Calu3 (cell line): ENCODE data around the gene GMPR2. TPM values are rescaled to one million over a fixed set of nuclear protein-coding genes. Genes with fewer than 3 reads are reported as not detected.

ENCODE experiments used
- BruUV-seq: library from RNA; stranded (reverse); fragments of 400-500 nt; replicated peaks from 2 replicates; lab custom pipeline; 2021; lab: Mats Ljungman, UMichigan
- CTCF ChIA-PET: fragments of 300-600 bp; sonication (Branson Sonifier 250); formaldehyde crosslinking; loops from one replicate; lab custom pipeline; 2022; ENCODE audit warnings: antibody characterized with exemption; lab: Charles Lee
- DNase-seq: peaks from one replicate; pipeline ENCODE4 v3.0.0; 2022
- H3K27ac Mint-ChIP-seq: one replicate; pipeline ENCODE4 v1.8.0; 2022; ENCODE audit warnings: mixed read lengths; ENCODE audit not compliant: unreplicated experiment
- H3K27me3 Mint-ChIP-seq: one replicate; pipeline ENCODE4 v1.8.0; 2022; ENCODE audit warnings: mixed read lengths; ENCODE audit not compliant: unreplicated experiment
- H3K36me3 Mint-ChIP-seq: one replicate; pipeline ENCODE4 v1.8.0; 2022; ENCODE audit warnings: mild to moderate bottlenecking, moderate library complexity, mixed read lengths; ENCODE audit not compliant: insufficient read depth, unreplicated experiment
- H3K4me1 Mint-ChIP-seq: one replicate; pipeline ENCODE4 v1.8.0; 2022; ENCODE audit warnings: mild to moderate bottlenecking, low read depth, mixed read lengths; ENCODE audit not compliant: unreplicated experiment
- H3K4me3 Mint-ChIP-seq: one replicate; pipeline ENCODE4 v1.8.0; 2022; ENCODE audit warnings: mild to moderate bottlenecking, low read depth, moderate library complexity, mixed read lengths; ENCODE audit not compliant: unreplicated experiment
- H3K9me3 Mint-ChIP-seq: one replicate; pipeline ENCODE4 v1.8.0; 2022; ENCODE audit warnings: low read depth, mixed read lengths; ENCODE audit not compliant: unreplicated experiment
- intact Hi-C: fragments of 100-400 bp; cut with micrococcal nuclease; formaldehyde crosslinking; loops from one replicate; pipeline ENCODE4 v1.10.0; 2022; ENCODE audit not compliant: unreplicated experiment
- total RNA-seq: library from RNA; stranded (reverse); gene quantifications from 2 replicates; pipeline ENCODE4 v1.2.3, GENCODE V29; 2022
- TF ChIP-seq, protein P1 (sequence below): fragments of 200-600 bp; IDR thresholded peaks from one replicate; pipeline ENCODE4 v1.8.0; 2022; ENCODE audit warnings: antibody characterized with exemption; ENCODE audit not compliant: unreplicated experiment

Gene GMPR2
- total RNA-seq, 1 experiment from 2014 or later, result 63.4 TPM

DNA sequence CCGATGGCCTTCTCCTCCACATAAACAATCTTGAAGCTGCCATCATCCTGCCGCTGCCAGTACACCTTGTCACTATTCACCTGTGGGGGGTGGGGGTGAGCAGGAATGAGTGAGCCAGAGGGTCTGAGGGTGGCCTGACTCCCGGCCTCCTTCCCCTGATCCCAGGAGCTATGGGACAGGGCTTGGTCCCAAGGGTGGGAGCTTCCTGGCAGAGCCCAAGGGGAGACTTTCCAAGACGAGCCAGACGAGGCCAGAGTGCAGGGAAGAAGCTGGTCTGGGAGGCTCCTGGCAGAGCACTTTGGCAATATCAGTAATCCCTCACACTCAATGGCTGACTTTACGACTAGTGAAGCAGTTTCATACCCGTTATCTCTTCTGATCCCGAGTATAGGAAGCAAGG, 22.7 kb downstream of the GMPR2 start:
- no peaks in the 10 kb centered on the region for H3K36me3 Mint-ChIP-seq
- no peak overlapping the region for H3K27ac Mint-ChIP-seq
- CTCF ChIA-PET, result no interaction called here
- H3K9me3 Mint-ChIP-seq, result no peaks in the 10 kb centered on the region
- no peak overlapping the region for H3K4me3 Mint-ChIP-seq
- DNase-seq, result no peak
- intact Hi-C loops, result no loop called here
- BruUV-seq, result no TSS peak
- H3K27me3 Mint-ChIP-seq, result no peaks in the 10 kb centered on the region
- H3K4me1 Mint-ChIP-seq, result peaks cover 7% of the 10 kb centered on the region
- TF ChIP-seq, protein P1, sequence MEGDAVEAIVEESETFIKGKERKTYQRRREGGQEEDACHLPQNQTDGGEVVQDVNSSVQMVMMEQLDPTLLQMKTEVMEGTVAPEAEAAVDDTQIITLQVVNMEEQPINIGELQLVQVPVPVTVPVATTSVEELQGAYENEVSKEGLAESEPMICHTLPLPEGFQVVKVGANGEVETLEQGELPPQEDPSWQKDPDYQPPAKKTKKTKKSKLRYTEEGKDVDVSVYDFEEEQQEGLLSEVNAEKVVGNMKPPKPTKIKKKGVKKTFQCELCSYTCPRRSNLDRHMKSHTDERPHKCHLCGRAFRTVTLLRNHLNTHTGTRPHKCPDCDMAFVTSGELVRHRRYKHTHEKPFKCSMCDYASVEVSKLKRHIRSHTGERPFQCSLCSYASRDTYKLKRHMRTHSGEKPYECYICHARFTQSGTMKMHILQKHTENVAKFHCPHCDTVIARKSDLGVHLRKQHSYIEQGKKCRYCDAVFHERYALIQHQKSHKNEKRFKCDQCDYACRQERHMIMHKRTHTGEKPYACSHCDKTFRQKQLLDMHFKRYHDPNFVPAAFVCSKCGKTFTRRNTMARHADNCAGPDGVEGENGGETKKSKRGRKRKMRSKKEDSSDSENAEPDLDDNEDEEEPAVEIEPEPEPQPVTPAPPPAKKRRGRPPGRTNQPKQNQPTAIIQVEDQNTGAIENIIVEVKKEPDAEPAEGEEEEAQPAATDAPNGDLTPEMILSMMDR, result no peak

DNA sequence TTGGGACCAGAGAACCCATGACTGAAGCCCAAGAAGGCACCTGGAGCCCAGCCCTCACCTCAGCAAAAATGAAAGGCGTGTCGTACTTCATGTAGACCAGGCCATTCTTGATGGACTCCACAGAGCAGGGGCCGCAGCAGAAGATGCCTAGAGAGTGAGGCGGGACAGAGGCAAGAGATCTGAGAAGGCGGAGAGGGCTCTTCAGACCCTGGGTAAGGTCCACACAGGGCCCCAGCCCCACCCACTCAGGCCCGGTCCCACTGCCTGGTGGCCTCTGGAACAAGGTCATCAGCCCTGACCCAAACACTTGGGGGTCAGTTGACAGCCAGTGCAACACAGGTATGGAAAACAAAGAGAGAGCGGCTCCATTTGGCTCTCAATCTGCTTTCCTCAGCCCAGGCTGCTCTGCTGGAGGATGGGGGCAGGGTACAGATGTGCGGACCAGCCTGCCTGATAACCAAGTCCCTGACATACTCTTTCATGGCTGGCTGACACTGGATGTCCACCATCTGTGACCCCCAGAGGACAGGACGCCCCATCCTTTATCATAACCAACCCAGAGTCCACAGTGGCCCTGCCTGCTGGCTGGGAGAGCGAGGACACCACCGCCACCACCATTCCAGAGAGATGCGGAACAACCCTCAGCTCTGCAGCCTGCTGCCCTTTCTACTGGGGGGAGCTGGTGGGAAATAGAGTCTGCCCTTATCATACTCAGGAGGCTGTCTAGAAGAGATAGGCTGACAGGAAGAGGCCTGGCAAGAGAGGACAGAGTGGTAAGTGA, 23.4 kb downstream of the GMPR2 start:
- peaks cover 7% of the 10 kb centered on the region for H3K4me1 Mint-ChIP-seq
- H3K9me3 Mint-ChIP-seq, result no peaks in the 10 kb centered on the region
- intact Hi-C loops, result no loop called here
- TF ChIP-seq, protein P1, result no peak
- no peak overlapping the region for H3K4me3 Mint-ChIP-seq
- CTCF ChIA-PET, result no interaction called here
- H3K27ac Mint-ChIP-seq, result no peak overlapping the region
- BruUV-seq, result no TSS peak
- H3K27me3 Mint-ChIP-seq, result no peaks in the 10 kb centered on the region
- DNase-seq, result no peak
- H3K36me3 Mint-ChIP-seq, result no peaks in the 10 kb centered on the region

DNA sequence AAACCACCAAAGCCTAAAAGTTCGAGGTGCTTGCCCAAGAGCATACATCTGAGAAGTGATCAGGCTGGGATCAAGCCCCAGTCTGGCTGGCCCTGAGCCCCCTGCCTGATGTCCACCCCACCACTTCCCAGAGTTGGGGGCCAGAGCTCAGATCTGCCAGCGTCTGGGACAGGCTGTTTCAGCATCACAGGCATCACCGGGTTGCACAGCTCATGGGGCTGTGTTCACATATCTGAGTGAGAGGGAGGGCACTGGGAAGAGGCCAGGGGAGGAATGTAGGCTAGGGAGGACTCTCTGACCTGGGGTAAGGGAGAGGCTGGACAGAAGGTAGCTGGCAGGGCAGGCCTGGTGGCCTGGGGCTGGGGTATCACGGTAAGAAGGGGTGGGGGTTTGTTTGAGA, 24.2 kb downstream of the GMPR2 start:
- intact Hi-C loops, result no loop called here
- H3K27me3 Mint-ChIP-seq, result no peaks in the 10 kb centered on the region
- CTCF ChIA-PET, result no interaction called here
- H3K4me3 Mint-ChIP-seq, result no peak overlapping the region
- no TSS peak for BruUV-seq
- no peaks in the 10 kb centered on the region for H3K36me3 Mint-ChIP-seq
- no peak for DNase-seq
- no peaks in the 10 kb centered on the region for H3K9me3 Mint-ChIP-seq
- TF ChIP-seq, protein P1, result no peak
- H3K4me1 Mint-ChIP-seq, result peaks cover under 1% of the 10 kb centered on the region
- H3K27ac Mint-ChIP-seq, result no peak overlapping the region

DNA sequence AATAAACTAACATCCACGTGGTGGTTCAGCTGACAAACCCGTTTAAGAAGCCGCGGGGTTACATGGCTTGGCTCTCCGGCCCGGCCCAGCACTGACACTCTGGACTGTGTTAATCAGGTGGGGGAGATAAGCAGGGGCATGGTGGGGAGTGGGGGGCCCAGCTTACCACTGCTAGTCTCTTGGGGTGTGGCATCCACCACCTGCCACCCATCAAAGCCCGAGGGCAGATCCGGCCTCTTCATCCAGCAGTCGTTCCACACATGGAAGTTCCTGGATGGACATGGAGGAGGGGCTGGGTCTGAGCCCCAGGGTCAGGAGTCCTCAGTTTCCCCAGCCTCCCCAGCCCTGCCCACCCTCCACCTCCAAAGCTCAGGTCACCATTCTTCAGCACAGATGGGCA, 25.4 kb downstream of the GMPR2 start:
- Mint-ChIP-seq H3K27ac (no peak overlapping the region), H3K9me3 (no peaks in the 10 kb centered on the region), H3K4me1 (no peaks in the 10 kb centered on the region), H3K4me3 (no peak overlapping the region), H3K27me3 (no peaks in the 10 kb centered on the region), H3K36me3 (no peaks in the 10 kb centered on the region)
- intact Hi-C loops, result no loop called here
- no TSS peak for BruUV-seq
- no peak for DNase-seq
- TF ChIP-seq, protein P1, result no peak
- CTCF ChIA-PET, result no interaction called here
